Suprapubic skin (tissue), 4 donors: ENCODE data around the gene CREB3L4.

Experiments
- CTCF ChIP-seq, 2 donors: fragments of 200-600 bp in 1 of 2; fragments of 450-650 bp in 1 of 2; sonication (generic) in 1 of 2; IDR thresholded peaks; one replicate each; pipeline ENCODE4 v1.5.1; 2016 to 2019; ENCODE audit warnings: antibody characterized with exemption in 2 of 2, mild to moderate bottlenecking in 1 of 2, moderate library complexity in 1 of 2
- POLR2A ChIP-seq, 2 donors: fragments of 450-650 bp; IDR thresholded peaks; one replicate each; pipeline ENCODE4 v1.6.1; 2017; ENCODE audit warnings: antibody characterized with exemption in 2 of 2, mild to moderate bottlenecking in 2 of 2, moderate library complexity in 2 of 2
- POLR2AphosphoS5 ChIP-seq, 3 donors: sonication (generic); formaldehyde crosslinking; IDR thresholded peaks; one replicate each; pipeline ENCODE4 v1.6.1; 2017; ENCODE audit warnings: antibody characterized with exemption in 3 of 3

GRCh38 chr1:153929426-153929825 lies 38.3 kb upstream of the CREB3L4 start:
- TF ChIP-seq CTCF (IDR thresholded peaks at IDR 0.05) (no peak), POLR2A (IDR thresholded peaks at IDR 0.05) (no peak), POLR2AphosphoS5 (IDR thresholded peaks at IDR 0.05) (no peak)
